HuH-7.5 (cell line): ENCODE data around the gene ABHD12B.
"Not testable (repeated sequence)": the region's sequence is repeated elsewhere in the genome, so short reads cannot be mapped to it uniquely, and the experiment has no call there.

Source experiments
- DNase-seq: peaks from one replicate; pipeline ENCODE4 v3.0.0; 2011; ENCODE audit warnings: low spot score

The ABHD12B gene

DNA sequence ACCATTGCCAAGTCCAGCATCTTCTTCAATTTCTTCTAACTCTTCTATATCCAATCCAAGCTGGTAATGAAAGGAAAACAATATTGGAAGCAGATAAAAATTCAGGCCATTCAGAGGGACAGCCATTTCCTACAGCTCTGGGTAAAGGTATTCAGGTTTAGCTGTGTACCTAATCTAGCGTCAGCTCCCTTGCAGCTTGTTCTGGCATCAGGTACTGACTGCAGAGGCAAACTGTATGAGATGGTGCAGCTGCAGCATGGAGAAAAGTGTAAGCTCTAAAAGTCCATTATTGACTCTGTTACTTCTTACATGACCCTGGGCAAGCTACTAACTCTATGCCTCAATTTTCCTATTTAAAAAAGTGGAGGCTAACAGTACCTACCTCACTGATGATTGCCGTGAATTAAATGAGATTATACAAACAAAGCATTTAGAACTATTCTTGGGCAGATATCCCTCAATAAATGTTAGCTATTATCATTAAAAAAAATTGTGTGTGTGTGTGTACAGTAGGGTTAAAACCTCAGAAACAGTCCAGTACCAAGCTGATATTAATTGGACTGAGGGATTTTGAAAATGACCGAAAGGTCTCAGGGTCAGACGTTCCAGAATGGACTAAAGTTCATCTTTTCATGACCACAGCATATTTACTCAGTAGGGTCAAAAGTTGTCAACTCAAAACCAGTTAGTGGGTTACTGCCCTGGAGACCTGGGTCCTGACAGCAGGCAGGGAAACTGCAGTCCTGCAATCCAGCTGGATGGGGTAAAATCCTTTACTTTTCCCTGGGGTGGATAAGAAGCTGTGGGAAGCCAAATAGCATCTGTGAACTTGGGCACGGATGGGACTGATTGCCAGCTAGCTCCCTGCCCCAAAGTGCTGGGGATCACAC, 63.5 kb downstream of the ABHD12B start:
- no peak for DNase-seq

DNA sequence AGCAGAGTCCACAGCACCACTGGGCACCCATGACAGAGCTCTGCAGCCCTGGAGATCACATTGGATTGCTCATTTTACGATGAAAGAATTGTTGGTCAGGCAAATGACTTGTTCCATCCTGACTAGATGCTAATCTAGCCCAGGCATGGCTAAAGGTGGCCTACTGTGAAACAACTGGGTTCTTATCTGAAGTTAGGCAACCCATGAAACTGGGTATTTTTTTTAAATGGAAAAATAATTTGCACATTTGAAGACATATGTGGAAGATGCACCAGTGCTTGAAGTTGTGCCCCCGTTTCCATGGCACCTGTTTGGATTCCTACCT, 64.1 kb downstream of the ABHD12B start:
- DNase-seq, result no peak

DNA sequence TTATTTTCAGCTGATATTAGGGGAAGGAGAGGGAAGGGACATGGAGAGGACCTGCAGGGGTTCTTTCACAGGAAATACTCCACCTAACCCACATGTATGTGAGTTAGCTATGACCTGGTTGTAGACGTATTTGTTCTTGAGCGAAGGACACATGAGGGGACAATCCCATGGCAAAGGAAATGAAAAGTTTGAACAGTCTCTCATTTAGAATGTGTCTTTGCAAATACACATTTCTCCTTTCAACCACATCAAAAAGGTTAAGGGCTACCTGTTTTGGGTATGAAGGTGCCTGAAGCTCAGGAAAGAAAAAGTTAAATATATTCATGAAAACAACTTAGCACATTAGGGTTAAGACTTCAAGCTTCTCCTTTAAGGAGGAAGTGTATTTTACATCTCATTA, 65.0 kb downstream of the ABHD12B start:
- no peak for DNase-seq

DNA sequence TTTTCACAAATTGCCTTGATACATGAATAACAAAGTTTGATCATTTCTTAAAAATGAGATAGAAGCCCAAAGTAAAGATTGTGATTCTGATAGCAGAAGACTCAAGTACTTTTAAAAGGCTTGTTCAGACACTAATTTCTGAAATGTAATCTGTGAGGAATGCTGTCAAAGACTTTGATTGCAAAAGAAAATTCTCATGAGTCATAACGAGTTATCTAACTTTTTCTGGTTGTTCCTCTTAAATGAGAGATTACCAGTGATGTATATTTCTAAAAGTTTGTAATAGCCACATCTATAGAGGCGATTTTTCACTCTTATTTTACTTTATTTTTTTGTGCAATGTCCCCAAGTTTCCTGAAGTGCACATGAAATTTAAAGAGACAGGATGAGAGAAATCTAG, 65.5 kb downstream of the ABHD12B start:
- DNase-seq, result no peak

DNA sequence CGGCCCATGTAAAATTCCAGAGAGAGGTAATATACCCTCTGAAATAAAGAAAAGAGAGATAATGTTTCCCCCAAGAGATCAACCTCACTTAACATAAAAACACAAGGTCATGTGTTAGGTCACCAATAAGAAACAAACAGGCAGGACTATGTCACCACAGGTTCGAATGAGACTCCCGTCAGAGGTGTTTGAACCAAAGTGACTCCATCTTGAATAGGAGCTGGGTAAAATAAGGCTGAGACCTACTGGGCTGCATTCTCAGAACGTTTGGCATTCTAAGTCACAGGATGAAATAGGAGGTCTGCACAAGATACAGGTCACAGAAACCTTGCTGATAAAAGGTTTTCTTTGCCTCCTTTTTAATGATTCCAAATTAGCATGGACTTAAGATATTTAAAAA, 65.9 kb downstream of the ABHD12B start:
- DNase-seq, result no peak

DNA sequence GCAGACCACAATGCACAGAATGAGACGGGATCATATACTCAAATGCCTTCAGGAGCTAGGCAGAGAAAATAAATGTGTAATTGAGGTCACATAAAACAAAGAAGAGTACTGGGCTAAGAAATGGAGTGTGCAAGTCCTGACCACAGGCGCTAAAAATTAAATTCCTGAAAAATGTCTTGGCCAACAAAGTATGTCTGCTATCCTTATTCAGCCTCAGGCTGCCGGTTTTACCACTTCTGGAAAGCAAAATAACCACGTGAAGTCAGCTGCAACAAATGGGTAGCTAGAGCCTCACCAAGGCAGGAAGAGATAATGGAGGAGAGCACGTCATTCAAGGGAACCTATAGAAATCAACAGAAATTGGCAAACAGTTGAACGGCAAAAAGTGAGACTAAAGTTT, 69.3 kb downstream of the ABHD12B start:
- DNase-seq, result no peak

DNA sequence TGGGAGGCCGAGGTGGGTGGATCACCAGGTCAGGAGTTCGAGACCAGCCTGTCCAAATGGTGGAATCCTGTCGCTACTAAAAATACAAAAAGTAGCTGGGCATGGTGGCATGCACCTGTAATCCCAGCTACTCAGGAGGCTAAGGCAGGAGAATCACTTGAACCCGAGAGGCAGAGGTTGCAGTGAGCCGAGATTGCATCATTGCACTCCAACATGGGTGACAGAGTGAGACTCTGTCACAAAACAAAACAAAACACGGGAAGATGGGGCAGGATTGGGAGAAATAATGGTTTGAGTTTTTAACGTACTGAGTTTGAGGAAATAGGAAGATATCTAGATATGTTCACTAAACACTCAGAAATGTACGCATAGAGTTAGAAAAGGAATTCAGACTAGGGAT, 69.8 kb downstream of the ABHD12B start:
- DNase-seq, result not testable (repeated sequence)

DNA sequence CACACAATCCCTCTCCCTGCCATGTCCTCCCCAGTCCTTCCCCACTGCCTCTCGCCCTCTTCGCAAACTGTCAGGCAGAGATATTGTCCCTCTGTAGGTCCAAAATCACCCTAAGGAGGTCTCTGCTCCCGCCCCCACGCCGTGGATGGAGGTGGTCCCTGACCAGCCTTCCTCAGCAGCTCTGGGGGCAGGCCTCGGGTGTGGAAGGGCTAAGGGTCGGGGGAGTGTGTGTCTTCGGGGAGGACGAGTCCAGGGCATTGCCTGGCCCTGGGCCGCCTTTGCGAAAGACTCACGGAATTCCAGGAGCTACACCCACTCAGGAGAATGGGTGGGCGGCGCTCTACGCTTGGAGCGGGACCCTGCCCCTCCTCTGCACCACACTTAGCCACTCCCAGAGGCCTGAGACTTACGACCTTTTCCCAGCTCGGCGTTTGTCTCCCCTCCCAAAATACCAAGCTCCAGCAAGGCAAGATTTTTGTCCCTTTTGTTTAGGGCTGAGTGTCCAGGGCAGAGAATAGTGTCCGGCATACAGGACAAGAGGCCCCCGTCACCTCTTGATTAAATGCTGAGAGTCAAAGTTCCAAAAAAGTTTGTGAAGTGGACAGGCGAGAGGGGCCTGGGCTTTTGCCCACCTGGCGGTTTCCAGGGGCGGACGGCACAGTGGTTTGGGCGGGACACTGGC, 71.5 kb downstream of the ABHD12B start:
- peak; percentile 40 for DNase-seq

DNA sequence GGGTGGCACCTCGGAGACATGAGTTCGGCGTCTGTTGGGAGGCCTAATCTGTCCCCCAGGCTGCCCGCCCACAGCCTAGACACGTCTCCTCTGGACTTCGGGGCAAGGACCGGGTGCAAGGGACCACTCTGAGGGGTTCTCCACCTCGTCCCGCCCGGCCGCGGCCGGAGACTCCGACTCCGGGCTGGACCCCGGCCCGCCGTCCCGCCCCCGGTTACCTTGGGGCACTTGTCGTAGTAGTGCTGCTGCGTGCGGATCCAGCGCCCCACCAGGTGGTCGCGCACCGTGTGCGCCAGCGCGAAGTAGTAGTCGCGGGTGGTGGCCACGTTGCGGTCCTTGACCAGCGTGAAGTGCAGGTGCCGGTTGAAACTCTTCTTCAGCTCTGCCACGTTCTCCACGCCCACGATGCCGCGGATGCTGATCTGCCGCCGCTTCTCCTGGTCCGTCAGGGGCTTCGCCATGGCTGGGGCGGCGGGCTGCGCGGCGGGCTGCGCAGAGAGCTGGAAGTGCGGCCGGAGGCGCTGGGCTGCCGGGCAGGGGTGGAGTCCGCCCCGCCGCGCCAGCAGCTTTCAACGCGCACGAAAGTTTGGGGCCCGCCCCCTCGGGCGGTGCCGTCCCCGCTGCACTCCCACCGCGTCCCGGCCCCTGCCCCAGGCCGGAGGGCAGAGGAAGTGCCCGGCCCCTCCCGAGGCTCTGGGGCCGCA, 72.2 kb downstream of the ABHD12B start, which contains the start of gene PYGL:
Gene PYGL, minus strand, starts transcription at position 541 of the 704 bp plus-strand sequence. Its CDS starts 80 bp downstream, at position 461.
- peak; percentile 68 for DNase-seq

DNA sequence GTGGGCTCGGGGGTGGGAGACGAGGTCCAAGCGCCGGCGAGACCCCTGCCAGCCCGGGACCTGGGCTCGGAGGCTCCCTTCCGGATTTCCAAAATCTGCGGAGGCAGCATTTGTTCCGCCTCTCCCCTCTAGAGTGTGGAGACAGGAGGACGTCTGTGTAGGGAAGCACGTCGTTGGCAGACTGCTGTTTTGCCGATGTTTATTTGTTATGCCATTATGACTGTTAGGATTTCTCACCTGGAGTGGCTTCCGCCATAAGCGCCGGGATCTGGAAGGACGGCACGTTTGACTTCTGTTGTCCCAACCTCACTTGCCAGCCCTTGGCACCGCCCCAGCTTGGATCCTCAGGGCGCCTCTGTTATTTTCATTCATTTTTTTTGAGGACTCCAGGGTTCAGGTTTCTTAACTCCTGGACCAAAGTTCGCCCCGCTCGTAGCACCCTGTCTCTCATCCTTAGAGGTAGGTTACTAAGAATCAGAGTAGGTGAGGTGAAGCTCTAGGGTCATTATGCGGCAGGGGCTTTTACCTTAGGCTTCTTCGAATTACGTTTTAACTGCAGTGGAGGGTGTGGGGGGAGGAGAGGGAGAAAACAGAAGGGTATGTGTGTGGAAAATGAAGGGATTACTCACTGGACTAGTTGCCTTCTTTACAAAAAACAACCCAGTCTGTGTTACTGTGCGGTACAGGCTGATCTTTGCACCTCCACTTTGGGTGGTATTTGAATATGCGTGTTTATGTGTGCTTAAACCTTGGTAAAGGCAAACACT, 73.0 kb downstream of the ABHD12B start:
- DNase-seq, result peak; percentile 41

DNA sequence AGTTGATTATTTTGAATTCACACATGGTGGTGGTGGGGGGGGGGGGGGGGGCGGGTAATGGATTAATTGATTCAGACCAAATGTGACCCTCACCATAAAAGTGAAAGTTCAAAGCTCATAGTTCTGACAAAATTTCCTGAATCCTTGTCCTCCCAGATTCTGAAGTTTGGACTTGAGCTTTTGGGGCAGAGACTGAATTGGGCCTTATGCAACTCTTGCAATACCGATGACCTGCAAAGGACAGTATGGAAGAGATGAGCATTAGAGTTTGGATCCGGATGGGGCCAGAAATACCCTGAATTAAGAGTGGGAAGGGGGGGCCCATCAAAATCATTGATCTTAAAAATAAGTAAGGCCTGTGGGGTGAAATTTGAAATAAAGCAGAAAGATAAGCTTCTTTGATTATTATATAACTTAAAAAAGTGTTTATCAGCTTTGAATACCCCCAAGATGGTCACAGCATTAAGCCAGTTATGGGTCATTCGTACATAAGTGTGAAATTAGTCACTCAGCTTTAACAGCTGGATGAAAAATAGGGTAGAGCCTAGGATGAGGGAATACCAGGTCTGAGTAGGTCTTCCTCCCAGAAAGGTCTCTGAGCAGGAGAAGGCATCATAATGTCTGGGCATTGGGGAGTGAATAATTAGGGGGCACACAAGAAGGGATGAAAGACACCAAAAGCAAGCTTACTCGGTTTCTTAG, 74.5 kb downstream of the ABHD12B start:
- DNase-seq, result no peak

DNA sequence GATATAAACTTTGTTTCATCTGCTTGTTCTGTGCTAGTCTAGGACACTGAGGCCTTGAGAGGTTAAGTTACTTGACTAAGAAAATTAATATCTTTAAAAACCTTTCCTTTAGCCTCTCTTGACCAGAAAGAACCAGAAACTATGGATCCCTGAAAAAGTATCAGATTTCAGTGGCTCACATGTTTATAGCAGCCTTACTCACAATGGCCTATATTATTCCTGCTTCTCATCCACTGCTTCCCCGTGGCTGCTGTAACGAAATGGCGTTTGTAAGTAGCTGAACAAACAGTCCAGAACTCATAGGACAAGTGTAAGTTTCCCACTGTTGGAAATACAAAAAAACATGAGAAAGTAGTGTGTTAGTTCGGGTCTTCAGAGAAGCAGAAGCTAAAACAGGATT, 75.6 kb downstream of the ABHD12B start:
- DNase-seq, result no peak

DNA sequence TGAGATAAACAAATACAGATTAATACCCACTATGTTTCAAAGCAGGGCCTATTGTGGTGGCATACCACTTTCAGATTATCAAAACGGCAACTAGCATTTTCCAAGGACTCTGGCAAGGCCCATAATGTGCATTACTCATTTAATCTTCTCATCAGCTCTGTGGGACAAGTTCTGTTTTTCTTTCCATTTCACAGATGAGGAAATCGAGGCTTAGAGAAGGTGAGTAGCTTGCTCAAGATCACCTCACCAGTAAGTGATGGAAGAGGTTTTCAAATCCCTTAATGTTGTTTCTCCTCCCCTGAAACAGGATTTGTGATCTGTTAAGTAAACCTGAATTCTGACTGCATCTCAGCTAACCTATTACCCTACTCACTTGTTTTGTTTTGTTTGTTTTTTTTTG, 76.4 kb downstream of the ABHD12B start:
- DNase-seq, result no peak

DNA sequence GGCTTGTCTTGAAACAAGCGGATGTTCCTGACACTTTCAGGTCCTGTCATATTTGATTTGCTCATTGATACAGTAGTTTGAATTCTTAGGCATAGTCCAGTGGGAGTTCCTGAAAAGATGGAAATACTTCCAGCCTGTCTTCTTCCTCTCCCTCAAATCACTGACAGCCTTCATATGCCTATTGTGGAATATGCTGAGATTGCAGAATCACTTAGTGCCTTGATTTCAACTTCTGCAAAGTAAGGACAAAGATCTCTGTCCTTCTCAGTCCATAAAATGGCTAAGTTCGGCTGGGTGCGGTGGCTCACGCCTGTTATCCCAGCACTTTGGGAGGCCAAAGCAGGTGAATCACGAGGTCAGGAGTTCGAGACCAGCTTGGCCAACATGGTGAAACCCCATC, 79.2 kb downstream of the ABHD12B start:
- DNase-seq, result no peak

DNA sequence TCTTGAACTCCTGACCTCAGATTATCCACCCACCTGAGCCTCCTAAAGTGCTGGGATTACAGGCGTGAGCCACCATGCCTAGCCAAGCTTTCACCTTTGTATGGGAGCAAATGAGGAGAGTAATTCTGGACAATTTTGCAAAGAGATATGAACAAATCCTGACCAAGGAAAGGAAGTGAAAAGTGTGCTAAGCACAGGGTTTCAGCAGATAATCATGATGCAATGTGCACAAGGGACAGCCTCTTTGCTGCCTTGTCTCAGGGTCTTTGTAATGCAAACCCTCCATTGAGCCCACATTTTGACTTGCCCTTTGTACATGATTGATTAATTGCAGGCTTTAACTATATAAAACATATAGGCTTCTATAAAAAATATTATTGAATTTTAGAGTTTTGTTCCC, 81.6 kb downstream of the ABHD12B start:
- DNase-seq, result no peak
